Stimulated activated memory B cell treated with anti-CD40 and anti-IgM and Interleukin-4, amounts not matched to agents 10 μg/mL and 1 μg/mL and 100 μg/mL, for 72 hours (primary cell): ENCODE measurements around the gene MRTFA.

Source experiments
- ATAC-seq: fragments of 150-1000 bp; cut with Tn5 transposase; 2 replicates; pipeline ENCODE4 v1.10.0; 2021
- H3K27ac Mint-ChIP-seq: one replicate; pipeline ENCODE4 v1.8.0; 2022; ENCODE audit warnings: mild to moderate bottlenecking, mixed read lengths
- H3K27me3 Mint-ChIP-seq: one replicate; pipeline ENCODE4 v1.8.0; 2022; ENCODE audit warnings: mixed read lengths
- H3K36me3 Mint-ChIP-seq: one replicate; pipeline ENCODE4 v1.8.0; 2022; ENCODE audit warnings: mixed read lengths
- H3K4me1 Mint-ChIP-seq: one replicate; pipeline ENCODE4 v1.8.0; 2022; ENCODE audit warnings: mixed read lengths
- H3K4me3 Mint-ChIP-seq: one replicate; pipeline ENCODE4 v1.8.0; 2022; ENCODE audit warnings: mild to moderate bottlenecking, moderate library complexity, mixed read lengths
- H3K9me3 Mint-ChIP-seq: one replicate; pipeline ENCODE4 v1.8.0; 2022; ENCODE audit warnings: mixed read lengths

MRTFA gene

GRCh38 chr22:40367342-40367741, 269.2 kb downstream of the MRTFA start:
- Mint-ChIP-seq H3K4me1 (peaks cover 13% of the 10 kb centered on the region), H3K27ac (no peak overlapping the region), H3K9me3 (no peaks in the 10 kb centered on the region), H3K27me3 (no peaks in the 10 kb centered on the region), H3K36me3 (peaks cover 55% of the 10 kb centered on the region), H3K4me3 (no peak overlapping the region)
- ATAC-seq, result no peak

- no peak overlapping the region for H3K4me3 Mint-ChIP-seq
- no peaks in the 10 kb centered on the region for H3K27me3 Mint-ChIP-seq
- peaks cover 66% of the 10 kb centered on the region for H3K36me3 Mint-ChIP-seq
- ATAC-seq, result no peak
- peaks cover 2% of the 10 kb centered on the region for H3K4me1 Mint-ChIP-seq
- no peaks in the 10 kb centered on the region for H3K9me3 Mint-ChIP-seq
- no peak overlapping the region for H3K27ac Mint-ChIP-seq
Observed at GRCh38 chr22:40366068-40366467, 270.5 kb downstream of the MRTFA start.

GRCh38 chr22:40364431-40364830, 272.1 kb downstream of the MRTFA start:
- Mint-ChIP-seq H3K4me3 (no peak overlapping the region), H3K27me3 (no peaks in the 10 kb centered on the region), H3K36me3 (peaks cover 75% of the 10 kb centered on the region), H3K9me3 (no peaks in the 10 kb centered on the region), H3K27ac (no peak overlapping the region), H3K4me1 (no peaks in the 10 kb centered on the region)
- no peak for ATAC-seq

GRCh38 chr22:40363059-40363458, 273.5 kb downstream of the MRTFA start:
- no peaks in the 10 kb centered on the region for H3K27me3 Mint-ChIP-seq
- H3K9me3 Mint-ChIP-seq, result no peaks in the 10 kb centered on the region
- ATAC-seq, result no peak
- no peaks in the 10 kb centered on the region for H3K4me1 Mint-ChIP-seq
- no peak overlapping the region for H3K4me3 Mint-ChIP-seq
- no peak overlapping the region for H3K27ac Mint-ChIP-seq
- peaks cover 81% of the 10 kb centered on the region for H3K36me3 Mint-ChIP-seq

- Mint-ChIP-seq H3K36me3 (peaks cover 76% of the 10 kb centered on the region), H3K4me1 (no peaks in the 10 kb centered on the region), H3K4me3 (no peak overlapping the region), H3K27me3 (no peaks in the 10 kb centered on the region), H3K9me3 (no peaks in the 10 kb centered on the region), H3K27ac (no peak overlapping the region)
- no peak for ATAC-seq
Observed at GRCh38 chr22:40361100-40361499, 275.4 kb downstream of the MRTFA start.
